ENCODE data around the gene KCNQ2.

DNA sequence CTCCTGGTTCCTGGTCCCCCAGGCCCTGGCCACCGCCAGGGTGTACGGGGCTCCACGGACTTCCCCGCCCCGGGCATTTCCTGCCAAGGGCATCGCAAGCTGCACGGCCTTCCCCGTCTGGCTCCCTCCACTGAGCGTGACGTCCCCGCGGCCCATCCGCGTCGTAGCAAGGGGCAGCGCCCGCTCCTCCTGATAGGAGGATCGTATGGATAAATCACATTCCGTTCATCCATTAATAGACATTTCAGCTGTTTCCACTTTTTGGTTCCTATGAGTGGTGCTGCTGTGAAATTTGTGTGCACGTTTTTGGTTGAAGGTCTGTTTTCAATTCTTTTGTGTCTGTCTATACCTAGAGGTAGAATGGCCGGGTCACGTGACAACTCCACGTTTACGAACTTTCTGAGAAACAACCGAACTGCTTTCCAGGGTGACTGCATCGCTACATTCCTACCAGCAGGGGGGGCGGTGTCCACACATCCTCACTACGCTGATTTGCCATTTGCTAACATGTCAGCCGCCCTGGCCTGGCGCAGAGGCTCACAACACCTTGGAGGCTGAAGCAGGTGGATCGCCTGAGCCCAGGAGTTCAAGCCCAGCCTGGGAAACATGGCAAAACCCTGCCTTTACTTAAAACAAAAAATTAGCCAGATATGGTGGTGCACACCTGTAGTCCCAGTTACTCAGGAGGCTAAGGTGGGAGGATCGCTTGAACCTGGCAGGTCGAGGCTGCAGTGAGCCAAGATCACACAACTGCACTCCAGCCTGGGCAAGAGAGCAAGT, 37.7 kb downstream of the KCNQ2 start:
- TF ChIP-seq, protein P1, sequence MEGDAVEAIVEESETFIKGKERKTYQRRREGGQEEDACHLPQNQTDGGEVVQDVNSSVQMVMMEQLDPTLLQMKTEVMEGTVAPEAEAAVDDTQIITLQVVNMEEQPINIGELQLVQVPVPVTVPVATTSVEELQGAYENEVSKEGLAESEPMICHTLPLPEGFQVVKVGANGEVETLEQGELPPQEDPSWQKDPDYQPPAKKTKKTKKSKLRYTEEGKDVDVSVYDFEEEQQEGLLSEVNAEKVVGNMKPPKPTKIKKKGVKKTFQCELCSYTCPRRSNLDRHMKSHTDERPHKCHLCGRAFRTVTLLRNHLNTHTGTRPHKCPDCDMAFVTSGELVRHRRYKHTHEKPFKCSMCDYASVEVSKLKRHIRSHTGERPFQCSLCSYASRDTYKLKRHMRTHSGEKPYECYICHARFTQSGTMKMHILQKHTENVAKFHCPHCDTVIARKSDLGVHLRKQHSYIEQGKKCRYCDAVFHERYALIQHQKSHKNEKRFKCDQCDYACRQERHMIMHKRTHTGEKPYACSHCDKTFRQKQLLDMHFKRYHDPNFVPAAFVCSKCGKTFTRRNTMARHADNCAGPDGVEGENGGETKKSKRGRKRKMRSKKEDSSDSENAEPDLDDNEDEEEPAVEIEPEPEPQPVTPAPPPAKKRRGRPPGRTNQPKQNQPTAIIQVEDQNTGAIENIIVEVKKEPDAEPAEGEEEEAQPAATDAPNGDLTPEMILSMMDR (IDR thresholded peaks at IDR 0.05; ENCODE audit: low read length): peak; percentile 92
- TF ChIP-seq EZH2 (IDR thresholded peaks at IDR 0.05; ENCODE audit: borderline replicate concordance, low read length): no peak
